Anterior cingulate cortex (tissue), 58 donors: Measurements from ENCODE around the gene FHAD1.

Experiments used
- DNase-seq, 58 donors: peaks; one replicate each; lab custom pipeline; 2025; lab: John Stamatoyannopoulos, UW

FHAD1 gene

GRCh38 chr1:15272782-15273127 is 25.7 kb downstream of the FHAD1 start:
- no peak for DNase-seq

- DNase-seq, result no peak
Observed at GRCh38 chr1:15273274-15273673, 26.3 kb downstream of the FHAD1 start.

- DNase-seq, result no peak
Observed at GRCh38 chr1:15275921-15276683, 29.1 kb downstream of the FHAD1 start.

GRCh38 chr1:15276691-15277446 is 29.8 kb downstream of the FHAD1 start:
- DNase-seq, result no peak

GRCh38 chr1:15277447-15277838 is 30.4 kb downstream of the FHAD1 start:
- no peak for DNase-seq

- no peak for DNase-seq
Observed at GRCh38 chr1:15277933-15278332, 30.9 kb downstream of the FHAD1 start.

- no peak for DNase-seq
Observed at GRCh38 chr1:15279576-15280230, 32.7 kb downstream of the FHAD1 start.

- no peak for DNase-seq
Observed at GRCh38 chr1:15280416-15280815, 33.4 kb downstream of the FHAD1 start.

GRCh38 chr1:15282038-15282437 is 35.0 kb downstream of the FHAD1 start:
- peak in 1 of 58 donors; percentile 8 for DNase-seq

GRCh38 chr1:15282810-15283474 is 35.9 kb downstream of the FHAD1 start:
- DNase-seq, result peak in 6 of 58 donors; percentile 11 to 48 (median 19)

GRCh38 chr1:15283526-15283925 is 36.5 kb downstream of the FHAD1 start:
- peak in 1 of 58 donors; percentile 8 for DNase-seq

- no peak for DNase-seq
Observed at GRCh38 chr1:15286452-15286851, 39.4 kb downstream of the FHAD1 start.

GRCh38 chr1:15287035-15287979 is 40.3 kb downstream of the FHAD1 start:
- DNase-seq, result no peak

- peak in 4 of 58 donors; percentile 4 to 50 (median 18) for DNase-seq
Observed at GRCh38 chr1:15288173-15288926, 41.3 kb downstream of the FHAD1 start.

- DNase-seq, result no peak
Observed at GRCh38 chr1:15289251-15289651, 42.2 kb downstream of the FHAD1 start.

- no peak for DNase-seq
Observed at GRCh38 chr1:15290382-15290781, 43.4 kb downstream of the FHAD1 start.

- DNase-seq, result no peak
Observed at GRCh38 chr1:15295696-15296095, 48.7 kb downstream of the FHAD1 start.

- no peak for DNase-seq
Observed at GRCh38 chr1:15296585-15297321, 49.7 kb downstream of the FHAD1 start.
